NCI-H1105 (cell line): ENCODE data around the gene ACTR6.

Experiments used
- DNase-seq: peaks from one replicate; lab custom pipeline; 2025; lab: John Stamatoyannopoulos, UW

Gene ACTR6

GRCh38 chr12:100267603-100268281 is 67.1 kb downstream of the ACTR6 start:
- no peak for DNase-seq

GRCh38 chr12:100268835-100269564 is 68.4 kb downstream of the ACTR6 start:
- DNase-seq: no peak

DNA sequence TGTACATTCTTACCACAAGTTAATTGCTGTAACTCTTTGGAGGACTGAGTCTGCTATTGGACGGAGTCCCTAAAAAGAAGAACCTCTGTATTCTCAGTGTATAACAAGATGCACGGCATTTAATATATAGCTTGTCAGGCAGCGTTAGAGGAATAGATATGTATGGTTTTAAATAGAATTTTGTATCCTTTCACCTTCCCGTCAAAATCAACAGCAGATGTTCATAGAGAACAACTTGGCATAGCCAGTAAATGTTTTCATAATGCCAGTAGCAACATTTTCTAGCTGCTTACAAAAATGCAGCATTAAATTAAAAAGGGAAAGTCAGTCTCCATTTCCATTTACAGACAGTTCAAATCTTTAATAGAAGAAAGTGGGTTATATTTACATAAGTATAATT is 73.2 kb downstream of the ACTR6 start:
- no peak for DNase-seq
